HCT116 (cell line): Measurements from ENCODE around the gene DNMT1. TPM values are rescaled to one million over a fixed set of nuclear protein-coding genes. Genes with fewer than 3 reads are reported as not detected.
A peak's percentile ranks its signal among the peaks of the same experiment; 100 is the strongest.

Source experiments
- ATAC-seq: fragments of 200-7000 bp; cut with Tn5 transposase; 2 replicates; pipeline ENCODE4 v1.9.1; 2020; ENCODE audit warnings: mild to moderate bottlenecking, moderate library complexity
- BruUV-seq: library from RNA; stranded (reverse); fragments of 400-500 nt; replicated peaks from 2 replicates; lab custom pipeline; 2021; lab: Mats Ljungman, UMichigan
- CTCF ChIA-PET: fragments of 300-600 bp; sonication (Branson Sonifier 250); formaldehyde crosslinking; loops from one replicate; lab custom pipeline; 2021; ENCODE audit warnings: antibody characterized with exemption; lab: Charles Lee
- POLR2A ChIA-PET: fragments of 300-600, 350-600 bp; sonication (Branson Sonifier 250); formaldehyde crosslinking; loops from one replicate; lab custom pipeline; 2021; ENCODE audit warnings: antibody characterized with exemption; lab: Charles Lee
- RAD21 ChIA-PET, 2 experiments: fragments of 300-600 bp; sonication (Branson Sonifier 250); formaldehyde crosslinking; loops; one replicate each; lab custom pipeline; 2023; ENCODE audit warnings: low total read pairs in 2 of 2; ENCODE audit not compliant: uncharacterized antibody in 2 of 2, unreplicated experiment in 2 of 2, low non-redundant PET in 1 of 2; lab: Charles Lee
- DNase-seq: peaks from one replicate; pipeline ENCODE4 v3.0.0-alpha.2; 2010; ENCODE audit warnings: low read depth, low spot score
- H2AFZ ChIP-seq: fragments of 200-600 bp; shearing (Covaris generic), sonication (generic); 2 replicates; pipeline ENCODE4 v1.6.1; 2017; ENCODE audit warnings: low read depth, mixed run types, mixed read lengths, antibody characterized with exemption, low read length; ENCODE audit not compliant: poor library complexity, severe bottlenecking
- H3K27ac ChIP-seq: 2 replicates; pipeline ENCODE4 v1.5.1; 2012; ENCODE audit warnings: low read depth, low read length
- H3K27me3 ChIP-seq: fragments of 200-600 bp; sonication (generic); 2 replicates; pipeline ENCODE4 v1.6.1; 2016; ENCODE audit warnings: mixed run types, low read length, mixed read lengths; ENCODE audit not compliant: insufficient read depth
- H3K36me3 ChIP-seq, 2 experiments: fragments of 200-500 bp in 1 of 2; fragments of 200-600 bp in 1 of 2; sonication (Bioruptor generic) in 1 of 2; sonication (generic) in 1 of 2; 2 replicates each; pipeline versions ENCODE4 v1.5.1 to v1.6.1; 2014 to 2016; ENCODE audit warnings: low read length in 2 of 2, inconsistent platforms in 1 of 2, mixed read lengths in 1 of 2, mixed run types in 1 of 2; ENCODE audit not compliant: insufficient read depth in 2 of 2, control insufficient read depth in 1 of 2
- H3K4me1 ChIP-seq, 2 experiments: fragments of 200-600 bp in 1 of 2; sonication (generic) in 1 of 2; 2 replicates each; pipeline versions ENCODE4 v1.5.1 to v1.6.1; 2012 to 2017; ENCODE audit warnings: low read length in 2 of 2, inconsistent platforms in 1 of 2, mild to moderate bottlenecking in 1 of 2, mixed read lengths in 1 of 2, mixed run types in 1 of 2, moderate library complexity in 1 of 2; ENCODE audit not compliant: insufficient read depth in 2 of 2, control insufficient read depth in 1 of 2
- H3K4me2 ChIP-seq: fragments of 200-600 bp; sonication (generic); 2 replicates; pipeline ENCODE4 v1.6.1; 2017; ENCODE audit warnings: mixed run types, low read length, mixed read lengths
- H3K4me3 ChIP-seq, 2 experiments: fragments of 200-600 bp in 1 of 2; sonication (generic) in 1 of 2; replicated peaks in 1 of 2; 2 replicates each; pipeline ENCODE4 v1.5.1; 2011 to 2016; ENCODE audit warnings: low read length in 2 of 2, control low read depth in 1 of 2, low read depth in 1 of 2, mild to moderate bottlenecking in 1 of 2, mixed read lengths in 1 of 2, mixed run types in 1 of 2
- H3K79me2 ChIP-seq: fragments of 200-600 bp; sonication (generic); 2 replicates; pipeline ENCODE4 v1.6.1; 2017; ENCODE audit warnings: mild to moderate bottlenecking, mixed run types, low read length, moderate library complexity, mixed read lengths; ENCODE audit not compliant: insufficient read depth
- H3K9ac ChIP-seq: fragments of 200-600 bp; sonication (generic); 2 replicates; pipeline ENCODE4 v1.6.1; 2016; ENCODE audit warnings: low read length, mixed read lengths
- H3K9me2 ChIP-seq: fragments of 200-600 bp; sonication (generic), shearing (Covaris generic); 2 replicates; pipeline ENCODE4 v1.6.1; 2017; ENCODE audit warnings: mixed run types, mild to moderate bottlenecking, moderate library complexity; ENCODE audit not compliant: insufficient read depth
- H3K9me3 ChIP-seq, 2 experiments: fragments of 200-500 bp in 1 of 2; fragments of 200-600 bp in 1 of 2; sonication (Bioruptor generic) in 1 of 2; sonication (generic) in 1 of 2; 2 replicates each; pipeline ENCODE4 v1.6.1; 2014 to 2017; ENCODE audit warnings: low read length in 2 of 2, mixed read lengths in 2 of 2, inconsistent platforms in 1 of 2, low read depth in 1 of 2, mild to moderate bottlenecking in 1 of 2, mixed run types in 1 of 2, moderate library complexity in 1 of 2; ENCODE audit not compliant: control insufficient read depth in 1 of 2, insufficient read depth in 1 of 2
- H4K20me1 ChIP-seq: fragments of 200-600 bp; sonication (generic), shearing (Covaris generic); 2 replicates; pipeline ENCODE4 v1.6.1; 2017; ENCODE audit warnings: mixed run types, mild to moderate bottlenecking, moderate library complexity; ENCODE audit not compliant: insufficient read depth
- ATF3 ChIP-seq: IDR thresholded peaks from 2 replicates; pipeline ENCODE4 v1.6.1; 2012
- EZH2 ChIP-seq: fragments of 200-600 bp; sonication (generic); IDR thresholded peaks from 2 replicates; pipeline ENCODE4 v1.6.1; 2017; ENCODE audit warnings: antibody characterized with exemption, mixed run types
- POLR2AphosphoS5 ChIP-seq: IDR thresholded peaks from 2 replicates; pipeline ENCODE4 v1.6.1; 2011; ENCODE audit warnings: mild to moderate bottlenecking, low read depth, low read length, moderate library complexity
- SP1 ChIP-seq: IDR thresholded peaks from 2 replicates; pipeline ENCODE4 v1.6.1; 2012; ENCODE audit warnings: low read depth
- SRF ChIP-seq: IDR thresholded peaks from 2 replicates; pipeline ENCODE4 v1.6.1; 2012; ENCODE audit warnings: low read depth
- YY1 ChIP-seq: IDR thresholded peaks from 2 replicates; pipeline ENCODE4 v1.6.1; 2011; ENCODE audit warnings: low read length, low read depth, moderate library complexity, mild to moderate bottlenecking; ENCODE audit not compliant: insufficient replicate concordance; ENCODE audit errors: extremely low read depth
- ZBTB33 ChIP-seq: IDR thresholded peaks from 2 replicates; pipeline ENCODE4 v1.6.1; 2011; ENCODE audit warnings: mild to moderate bottlenecking, low read length, moderate library complexity; ENCODE audit not compliant: insufficient replicate concordance; ENCODE audit errors: extremely low read depth
- ZFX ChIP-seq: fragments of 450-650 bp; IDR thresholded peaks from 2 replicates; pipeline ENCODE4 v1.6.1; 2017
- intact Hi-C: fragments of 100-400 bp; cut with micrococcal nuclease; formaldehyde crosslinking; loops from 2 replicates; pipeline ENCODE4 v1.10.0; 2022
- total RNA-seq: library from RNA; stranded (reverse); gene quantifications from one replicate; pipeline ENCODE4 v1.2.1, GENCODE V29; 2021; ENCODE audit not compliant: unreplicated experiment

The DNMT1 gene
- total RNA-seq, 1 experiment from 2014 or later, result 235 TPM

DNA sequence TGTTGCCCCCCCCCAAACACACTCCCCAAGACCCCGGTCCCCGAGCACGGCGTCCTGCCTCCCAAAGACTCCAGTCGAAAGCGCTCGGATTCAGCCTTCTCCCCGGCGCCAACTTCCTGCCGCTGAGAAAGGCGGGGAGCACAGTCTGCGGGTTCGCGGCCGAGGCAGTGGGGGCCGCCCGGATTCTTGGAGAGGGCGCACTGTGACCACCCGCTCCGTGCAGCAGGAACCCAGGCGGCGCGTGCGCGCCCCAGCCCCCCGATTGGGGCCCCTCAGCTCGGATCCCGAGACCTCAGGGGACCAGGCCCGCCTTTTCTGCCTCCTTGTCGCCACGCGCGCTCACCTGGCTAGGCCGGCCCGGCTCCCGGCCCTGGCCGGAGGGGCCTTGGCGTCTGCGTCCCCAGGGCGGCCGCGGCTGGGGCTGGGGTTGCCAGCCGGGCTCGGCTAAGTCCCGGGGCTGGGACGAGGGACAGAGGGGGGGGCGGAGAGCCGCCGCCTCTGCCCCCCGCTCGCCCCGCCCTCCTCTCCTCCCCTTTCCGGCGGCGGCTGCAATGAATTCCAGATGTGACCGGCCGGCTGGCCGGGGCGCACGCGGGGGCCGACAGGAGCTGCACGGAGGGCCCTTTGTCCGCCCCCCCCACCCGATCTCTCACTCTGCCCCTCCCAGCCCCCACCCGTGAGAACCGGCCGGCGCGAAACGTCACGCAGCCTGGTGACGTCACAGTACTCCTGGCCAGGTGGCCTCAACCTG, 36.3 kb upstream of the DNMT1 start, which contains the start of gene S1PR2:
TSS of gene S1PR2 (minus strand) at position 471 of the 751 bp plus-strand sequence. CDS start 6,426 bp downstream, outside the sequence.
- peak within 1 kb of the TSS; percentile 32 for H2AFZ ChIP-seq
- RAD21 ChIA-PET, result no interaction called here
- BruUV-seq, result no TSS peak
- peak within 1 kb of the TSS; percentile 95 for H3K9ac ChIP-seq
- TF ChIP-seq POLR2AphosphoS5 (peak; percentile 72), SRF (no peak), YY1 (no peak), ZBTB33 (no peak), SP1 (no peak), EZH2 (no peak), ATF3 (no peak), ZFX (peak; percentile 72; the same call in 1 of the 2 replicates)
- no peaks in the 10 kb centered on the region for H3K9me2 ChIP-seq
- no peaks in the 10 kb centered on the region for H3K27me3 ChIP-seq
- peak within 1 kb of the TSS; percentile 85 for H3K27ac ChIP-seq
- H3K9me3 ChIP-seq, result no peaks in the 10 kb centered on the region
- H3K36me3 ChIP-seq, result no peaks in the 10 kb centered on the region
- CTCF ChIA-PET, result no interaction called here
- H3K4me1 ChIP-seq, result peaks cover 4 to 32% of the 10 kb centered on the region in 2 experiments; a peak in 3 of 4 replicates
- H3K4me2 ChIP-seq, result peak within 1 kb of the TSS; percentile 99
- intact Hi-C loops, result no loop called here
- H4K20me1 ChIP-seq, result no peaks in the 10 kb centered on the region
- peaks cover 6% of the 10 kb centered on the region; the same call in 1 of the 2 replicates for H3K79me2 ChIP-seq
- peak within 1 kb of the TSS; percentile 78 to 83 for H3K4me3 ChIP-seq
- peak; percentile 49 for DNase-seq
- POLR2A ChIA-PET, result interaction anchor here (1.0 kb wide), 1 partner anchor 28 kb away, joined by 3 read pairs; no protein-coding TSS in a partner anchor
- peak; percentile 84 for ATAC-seq
